Lung (tissue), 12 donors: ENCODE measurements around the gene NBAS. TPM values are rescaled to one million over a fixed set of nuclear protein-coding genes. Genes with fewer than 3 reads are reported as not detected.

Source experiments
- ATAC-seq: fragments of 200-7000 bp; cut with Tn5 transposase; one replicate; pipeline ENCODE4 v1.9.1; 2020; ENCODE audit warnings: moderate number of reproducible peaks; ENCODE audit not compliant: insufficient read depth, low FRiP score
- DNase-seq, 3 donors: peaks; one replicate each; pipeline ENCODE4 v3.0.0-alpha.2; 2013 to 2017
- H3K27ac ChIP-seq, 2 donors: one replicate each; pipeline ENCODE4 v1.5.1; 2013; ENCODE audit warnings: mild to moderate bottlenecking in 2 of 2, moderate library complexity in 2 of 2, control low read depth in 1 of 2, inconsistent platforms in 1 of 2, low read depth in 1 of 2, low read length in 1 of 2
- H3K27me3 ChIP-seq, 3 donors: one replicate each; pipeline ENCODE4 v1.5.1; 2013; ENCODE audit warnings: low read length in 2 of 3; ENCODE audit not compliant: control insufficient read depth in 3 of 3, insufficient read depth in 3 of 3
- H3K36me3 ChIP-seq, 4 donors: one replicate each; pipeline ENCODE4 v1.5.1; 2013; ENCODE audit warnings: low read length in 4 of 4, mild to moderate bottlenecking in 1 of 4, moderate library complexity in 1 of 4; ENCODE audit not compliant: control insufficient read depth in 4 of 4, insufficient read depth in 4 of 4
- H3K4me1 ChIP-seq, 5 donors: one replicate each; pipeline ENCODE4 v1.5.1; 2013; ENCODE audit warnings: low read length in 5 of 5, mild to moderate bottlenecking in 2 of 5, moderate library complexity in 1 of 5; ENCODE audit not compliant: control insufficient read depth in 5 of 5, insufficient read depth in 5 of 5
- H3K4me3 ChIP-seq: one replicate; pipeline ENCODE4 v1.5.1; 2013; ENCODE audit warnings: mild to moderate bottlenecking, control low read depth, moderate library complexity
- H3K9ac ChIP-seq, 2 donors: one replicate each; pipeline ENCODE4 v1.5.1; 2013; ENCODE audit warnings: low read length in 2 of 2, control low read depth in 1 of 2; ENCODE audit not compliant: insufficient read depth in 1 of 2
- H3K9me3 ChIP-seq, 4 donors: one replicate each; pipeline ENCODE4 v1.5.1; 2013; ENCODE audit warnings: low read length in 3 of 4, mild to moderate bottlenecking in 1 of 4, moderate library complexity in 1 of 4; ENCODE audit not compliant: control insufficient read depth in 4 of 4, insufficient read depth in 3 of 4
- WGBS, 2 donors: extraction: QIAGEN DNeasy Blood & Tissue Kit; methylation state at CpG; one replicate each; pipeline ENCODE4 v1.1.7; 2013; 5-methylcytosine and 5-hydroxymethylcytosine counted together
- polyA plus RNA-seq, 2 donors: library from polyadenylated mRNA; stranded (reverse); fragments of 200-250 nt; gene quantifications; one replicate each; pipeline ENCODE4 v1.2.1, GENCODE V29; 2013
- total RNA-seq, 2 donors: library from RNA; depleted of rRNA in 1 of 2; stranded (reverse); fragments of >200 nt in 1 of 2; gene quantifications; one replicate each; pipeline ENCODE4 v1.2.1, GENCODE V29; 2014 to 2021
- TF ChIP-seq, protein P1 (sequence below): IDR thresholded peaks from 2 replicates; pipeline ENCODE4 v1.5.1; 2012; ENCODE audit warnings: mild to moderate bottlenecking; ENCODE audit errors: control extremely low read depth, extremely low read depth
- donor health status: control.
- donor health status: control.
- donor health status: Bipolar disorder and iron deficiency.
- donor health status: healthy.
- donor health status: DM: yes; HTN: yes; CAD: no.

The NBAS gene
- total and polyA plus RNA-seq, 4 donors, result 15.6 to 61.3 (median 35.4) TPM

DNA sequence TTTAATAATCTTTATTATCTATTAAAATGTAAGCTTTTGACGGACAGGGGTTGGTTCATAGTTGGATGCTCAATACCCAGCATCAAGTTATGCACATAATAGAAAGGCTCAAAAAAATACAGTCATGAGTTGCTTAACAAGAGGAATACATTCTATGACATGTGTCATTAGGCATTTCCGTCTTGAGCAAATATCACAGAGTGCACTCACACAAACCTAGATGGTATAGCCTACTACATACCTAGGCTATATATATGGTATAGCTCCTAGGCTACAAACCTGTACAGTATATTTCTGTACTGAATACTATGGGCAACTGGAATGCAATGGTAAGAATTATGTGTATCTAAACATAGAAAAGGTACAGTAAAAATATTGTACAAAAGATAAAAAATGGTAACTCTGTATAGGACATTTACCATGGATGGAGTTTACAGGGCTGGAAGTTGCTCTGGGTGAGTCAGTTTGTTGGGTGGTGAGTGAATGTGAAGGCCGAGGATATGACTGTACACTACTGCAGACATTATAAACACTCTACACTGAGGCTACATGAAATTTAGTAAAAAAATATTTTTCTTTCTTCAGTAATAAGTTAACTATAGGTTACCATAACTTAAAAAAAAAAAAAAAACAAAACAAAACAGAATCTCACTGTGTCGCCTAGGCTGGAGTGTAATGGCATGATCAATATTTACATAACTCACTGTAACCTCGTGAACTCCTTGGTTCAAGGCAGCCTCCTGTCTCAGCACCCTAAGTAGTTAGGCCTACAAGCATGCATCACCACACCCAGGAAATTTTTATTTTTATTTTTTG is 201.2 kb downstream of the NBAS start:
- H3K27ac ChIP-seq, result no peak overlapping the region
- 83 to 89% methylated on average over 5 of the region's 5 CpGs for WGBS, 2 donors
- H3K4me3 ChIP-seq, result no peak overlapping the region
- ATAC-seq (no peak), DNase-seq (no peak)
- peaks cover 6 to 11% (median 8%) of the 10 kb centered on the region in 4 donors for H3K36me3 ChIP-seq
- H3K4me1 ChIP-seq, result no peaks in the 10 kb centered on the region
- no peaks in the 10 kb centered on the region for H3K9me3 ChIP-seq
- TF ChIP-seq, protein P1, sequence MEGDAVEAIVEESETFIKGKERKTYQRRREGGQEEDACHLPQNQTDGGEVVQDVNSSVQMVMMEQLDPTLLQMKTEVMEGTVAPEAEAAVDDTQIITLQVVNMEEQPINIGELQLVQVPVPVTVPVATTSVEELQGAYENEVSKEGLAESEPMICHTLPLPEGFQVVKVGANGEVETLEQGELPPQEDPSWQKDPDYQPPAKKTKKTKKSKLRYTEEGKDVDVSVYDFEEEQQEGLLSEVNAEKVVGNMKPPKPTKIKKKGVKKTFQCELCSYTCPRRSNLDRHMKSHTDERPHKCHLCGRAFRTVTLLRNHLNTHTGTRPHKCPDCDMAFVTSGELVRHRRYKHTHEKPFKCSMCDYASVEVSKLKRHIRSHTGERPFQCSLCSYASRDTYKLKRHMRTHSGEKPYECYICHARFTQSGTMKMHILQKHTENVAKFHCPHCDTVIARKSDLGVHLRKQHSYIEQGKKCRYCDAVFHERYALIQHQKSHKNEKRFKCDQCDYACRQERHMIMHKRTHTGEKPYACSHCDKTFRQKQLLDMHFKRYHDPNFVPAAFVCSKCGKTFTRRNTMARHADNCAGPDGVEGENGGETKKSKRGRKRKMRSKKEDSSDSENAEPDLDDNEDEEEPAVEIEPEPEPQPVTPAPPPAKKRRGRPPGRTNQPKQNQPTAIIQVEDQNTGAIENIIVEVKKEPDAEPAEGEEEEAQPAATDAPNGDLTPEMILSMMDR, result no peak
- H3K27me3 ChIP-seq, result no peaks in the 10 kb centered on the region
- no peak overlapping the region for H3K9ac ChIP-seq

DNA sequence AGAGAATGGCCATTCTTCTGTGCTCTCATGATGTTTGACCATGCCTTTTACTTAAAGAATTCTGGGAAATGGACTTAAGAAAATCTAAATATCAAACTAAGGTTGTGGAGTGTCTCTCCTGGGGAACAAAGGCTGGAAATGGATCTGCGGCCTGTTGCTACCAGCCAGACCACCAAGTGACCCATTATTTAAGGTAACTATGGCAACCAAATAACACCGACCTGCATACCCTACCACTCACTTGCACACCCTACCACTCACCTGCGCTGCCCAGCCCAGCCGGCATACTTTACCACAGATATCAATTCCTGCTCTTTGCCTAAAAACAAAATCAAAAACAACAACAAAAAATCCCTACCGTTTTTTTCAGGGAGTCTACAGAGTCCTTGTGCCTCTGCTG is 203.2 kb downstream of the NBAS start:
- no peaks in the 10 kb centered on the region for H3K4me1 ChIP-seq
- peaks cover 4 to 13% (median 6%) of the 10 kb centered on the region in 4 donors for H3K36me3 ChIP-seq
- no peak for DNase-seq
- no peak overlapping the region for H3K9ac ChIP-seq
- H3K4me3 ChIP-seq, result no peak overlapping the region
- no peak overlapping the region for H3K27ac ChIP-seq
- 85 to 88% methylated on average over 5 of the region's 5 CpGs for WGBS, 2 donors
- H3K27me3 ChIP-seq, result no peaks in the 10 kb centered on the region
- no peaks in the 10 kb centered on the region for H3K9me3 ChIP-seq
- ATAC-seq, result no peak
- TF ChIP-seq, protein P1, result no peak

DNA sequence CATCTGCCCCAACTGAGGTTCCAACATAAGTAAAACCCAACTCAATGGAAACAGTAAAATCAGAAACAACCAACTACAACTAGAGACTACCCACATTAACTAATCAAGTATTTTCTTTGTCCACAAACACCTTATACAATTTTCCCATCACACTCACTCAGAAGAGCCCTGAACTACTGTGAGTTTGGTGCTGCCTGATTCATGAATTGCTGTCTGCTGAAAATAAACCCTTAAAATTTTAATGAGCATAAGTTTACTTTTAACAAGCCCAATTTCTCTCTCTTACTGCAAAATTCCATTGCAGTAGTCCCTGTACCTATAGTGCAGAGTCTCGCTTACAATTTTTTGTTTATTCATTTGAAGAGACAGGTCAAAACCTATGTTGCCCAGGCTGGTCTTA is 203.9 kb downstream of the NBAS start:
- H3K9ac ChIP-seq, result no peak overlapping the region
- no peak overlapping the region for H3K27ac ChIP-seq
- ATAC-seq, result no peak
- H3K4me3 ChIP-seq, result no peak overlapping the region
- H3K9me3 ChIP-seq, result no peaks in the 10 kb centered on the region
- H3K36me3 ChIP-seq, result peaks cover 4 to 15% (median 10%) of the 10 kb centered on the region in 4 donors
- H3K4me1 ChIP-seq, result no peaks in the 10 kb centered on the region
- 97 to 100% methylated on average over 1 of the region's 1 CpG for WGBS, 2 donors
- TF ChIP-seq, protein P1, result no peak
- no peak for DNase-seq
- no peaks in the 10 kb centered on the region for H3K27me3 ChIP-seq
